ENCODE measurements around the gene ADRM1. TPM values are rescaled to one million over a fixed set of nuclear protein-coding genes. Genes with fewer than 3 reads are reported as not detected.

Gene ADRM1
- total and polyA plus RNA-seq, 2 experiments from 2014 or later: 206 to 243 TPM

GRCh38 chr20:62280303-62280702 lies 22.5 kb upstream of the ADRM1 start (continued):
- TF ChIP-seq REST (IDR thresholded peaks at IDR 0.05; ENCODE audit: unreplicated experiment) (no peak), STAT1 (IDR thresholded peaks at IDR 0.05; ENCODE audit: unreplicated experiment) (no peak)

GRCh38 chr20:62281161-62281933 lies 21.4 kb upstream of the ADRM1 start:
- ATAC-seq (no peak), DNase-seq (ENCODE audit: low spot score) (no peak)
- H3K9me2 ChIP-seq (ENCODE audit: insufficient read depth): no peaks in the 10 kb centered on the region
- TF ChIP-seq REST (IDR thresholded peaks at IDR 0.05; ENCODE audit: unreplicated experiment) (no peak), ZNF331 (CRISPR knock-in tag; IDR thresholded peaks at IDR 0.05; ENCODE audit: low read depth) (no peak), NANOG (IDR thresholded peaks at IDR 0.05; ENCODE audit: borderline replicate concordance) (no peak), POLR2AphosphoS5 (IDR thresholded peaks at IDR 0.05; ENCODE audit: low read depth) (no peak), JUNB (IDR thresholded peaks at IDR 0.05; ENCODE audit: unreplicated experiment) (no peak), ZNF114 (CRISPR knock-in tag; IDR thresholded peaks at IDR 0.05) (no peak)
- Mint-ChIP-seq H3K4me3 (no peak overlapping the region), H3K4me1 (no peaks in the 10 kb centered on the region; the same call in 2 of the 3 replicates), H3K9me3 (no peaks in the 10 kb centered on the region), H3K36me3 (ENCODE audit: low read depth) (peaks cover 41% of the 10 kb centered on the region), H3K27me3 (ENCODE audit: insufficient read depth, low read depth, poor library complexity) (no peaks in the 10 kb centered on the region), H3K27ac (no peak overlapping the region)
- H3K27ac ChIP-seq (ENCODE audit: low read depth): no peak overlapping the region
- H3K4me3 ChIP-seq: no peak overlapping the region
- no peaks in the 10 kb centered on the region for H3K79me2 ChIP-seq (replicated peaks; ENCODE audit: insufficient read depth)
- no peaks in the 10 kb centered on the region for H3K27me3 ChIP-seq (ENCODE audit: insufficient read depth)
- H3K4me2 ChIP-seq: no peak overlapping the region
- H3K4me1 ChIP-seq (ENCODE audit: insufficient read depth): no peaks in the 10 kb centered on the region
- H4K20me1 ChIP-seq (replicated peaks; ENCODE audit: insufficient read depth): no peaks in the 10 kb centered on the region
- H3F3A ChIP-seq (replicated peaks; ENCODE audit: low read depth): 0 out of 2 replicates have a peak, but pooled peaks cover 3% of the 10 kb centered on the region
- H3K36me3 ChIP-seq (ENCODE audit: insufficient read depth): peaks cover 16% of the 10 kb centered on the region; the same call in 1 of the 2 replicates
- H2AFZ ChIP-seq: no peak overlapping the region

Measured in GM23338 (cell line).